ENCODE measurements around the gene DDX21.

The DDX21 gene

DNA sequence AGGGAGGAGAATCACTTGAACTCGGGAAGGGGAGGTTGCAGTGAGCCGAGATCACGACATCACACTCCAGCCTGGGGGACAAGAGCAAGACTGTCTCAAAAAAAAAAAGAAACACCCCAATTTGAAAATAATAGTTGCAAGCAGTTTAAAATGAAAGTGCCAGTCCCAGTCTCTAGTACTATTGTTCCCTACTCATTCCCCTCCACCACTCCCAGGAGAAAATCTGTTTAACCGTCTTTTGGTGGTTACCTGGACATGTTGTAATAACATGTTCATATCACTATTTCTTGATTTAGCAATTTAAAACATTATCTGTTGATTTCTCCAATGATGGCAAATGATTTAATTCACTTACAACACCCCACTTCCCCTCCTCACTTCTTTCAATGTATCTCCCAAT lies 77.3 kb downstream of the DDX21 start:
- no peak overlapping the region for H3K27ac ChIP-seq (ENCODE audit: low read length)
- H3K9ac ChIP-seq (ENCODE audit: low read length), result no peak overlapping the region
- no peaks in the 10 kb centered on the region for H3K27me3 ChIP-seq (ENCODE audit: low read depth, low read length)
- TF ChIP-seq, protein P1, sequence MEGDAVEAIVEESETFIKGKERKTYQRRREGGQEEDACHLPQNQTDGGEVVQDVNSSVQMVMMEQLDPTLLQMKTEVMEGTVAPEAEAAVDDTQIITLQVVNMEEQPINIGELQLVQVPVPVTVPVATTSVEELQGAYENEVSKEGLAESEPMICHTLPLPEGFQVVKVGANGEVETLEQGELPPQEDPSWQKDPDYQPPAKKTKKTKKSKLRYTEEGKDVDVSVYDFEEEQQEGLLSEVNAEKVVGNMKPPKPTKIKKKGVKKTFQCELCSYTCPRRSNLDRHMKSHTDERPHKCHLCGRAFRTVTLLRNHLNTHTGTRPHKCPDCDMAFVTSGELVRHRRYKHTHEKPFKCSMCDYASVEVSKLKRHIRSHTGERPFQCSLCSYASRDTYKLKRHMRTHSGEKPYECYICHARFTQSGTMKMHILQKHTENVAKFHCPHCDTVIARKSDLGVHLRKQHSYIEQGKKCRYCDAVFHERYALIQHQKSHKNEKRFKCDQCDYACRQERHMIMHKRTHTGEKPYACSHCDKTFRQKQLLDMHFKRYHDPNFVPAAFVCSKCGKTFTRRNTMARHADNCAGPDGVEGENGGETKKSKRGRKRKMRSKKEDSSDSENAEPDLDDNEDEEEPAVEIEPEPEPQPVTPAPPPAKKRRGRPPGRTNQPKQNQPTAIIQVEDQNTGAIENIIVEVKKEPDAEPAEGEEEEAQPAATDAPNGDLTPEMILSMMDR (IDR thresholded peaks at IDR 0.05; ENCODE audit: low read depth, low read length), result no peak
- TF ChIP-seq EZH2phosphoT487 (IDR thresholded peaks at IDR 0.05; ENCODE audit: low read depth), result no peak
- no peak overlapping the region for H2AFZ ChIP-seq (ENCODE audit: low read depth, low read length)
- H3K9me3 ChIP-seq (ENCODE audit: insufficient read depth, low read length), result no peaks in the 10 kb centered on the region
- H3K4me2 ChIP-seq (ENCODE audit: low read length), result no peak overlapping the region
- no peaks in the 10 kb centered on the region for H4K20me1 ChIP-seq (ENCODE audit: insufficient read depth, low read length)
- no peaks in the 10 kb centered on the region for H3K79me2 ChIP-seq (ENCODE audit: low read length)
- H3K4me1 ChIP-seq (ENCODE audit: low read length), result no peaks in the 10 kb centered on the region
- no peaks in the 10 kb centered on the region for H3K36me3 ChIP-seq (replicated peaks; ENCODE audit: low read depth, low read length)
- no peak overlapping the region for H3K4me3 ChIP-seq (ENCODE audit: low read length)

Data from OCI-LY3 (cell line).